ENCODE data around the gene SNRPA. TPM values are rescaled to one million over a fixed set of nuclear protein-coding genes. Genes with fewer than 3 reads are reported as not detected.

The SNRPA gene
- total and polyA plus RNA-seq, 8 donors = 4.9 to 258 (median 58.8) TPM

DNA sequence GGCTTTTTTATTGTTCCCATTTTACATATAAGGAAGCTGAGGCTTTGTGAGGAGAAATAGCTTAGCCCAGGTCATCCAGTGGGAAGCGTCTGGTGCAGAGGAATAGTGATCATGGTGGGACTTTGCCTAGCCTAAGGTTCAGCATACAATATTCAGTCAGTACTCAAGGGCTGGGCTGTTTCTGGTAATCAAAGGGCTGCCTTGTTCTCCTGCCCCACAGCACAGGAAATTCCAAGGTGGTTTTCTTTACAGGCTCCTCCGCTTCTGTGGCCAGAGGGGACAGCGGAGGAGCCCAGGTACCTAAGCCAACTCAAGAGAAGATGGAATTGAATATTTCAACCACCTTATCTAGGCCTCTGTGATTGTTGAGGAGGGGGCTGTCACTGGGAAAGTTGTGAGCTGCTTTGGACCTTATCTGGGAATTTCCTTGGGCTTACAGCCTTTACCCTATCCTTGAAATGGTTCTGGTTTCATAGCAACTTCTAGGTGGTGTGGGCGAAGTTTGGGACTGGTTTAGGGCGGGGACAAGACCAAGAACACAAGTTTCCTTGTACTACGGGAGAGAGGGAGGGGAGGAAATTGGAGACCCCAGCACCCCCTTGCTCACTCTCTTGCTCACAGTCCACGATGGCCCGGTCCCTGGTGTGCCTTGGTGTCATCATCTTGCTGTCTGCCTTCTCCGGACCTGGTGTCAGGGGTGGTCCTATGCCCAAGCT, 24.1 kb downstream of the SNRPA start, which contains the start of gene MIA:
MIA (plus strand) TSS at position 606 of the 716 bp plus-strand sequence; CDS start at position 628, 22 bp downstream.
- peaks cover 0 to 13% (median 5%) of the 10 kb centered on the region in 4 donors for H3K36me3 ChIP-seq
- H3K27me3 ChIP-seq = no peaks in the 10 kb centered on the region
- no peak for TF ChIP-seq POLR2A (IDR thresholded peaks at IDR 0.05)
- H3K4me3 ChIP-seq = no peak within 1 kb of the TSS
- H3K9me3 ChIP-seq = no peaks in the 10 kb centered on the region
- WGBS, 5 donors = 64 to 80% (median 71%) methylated on average over 9 of the region's 9 CpGs
- intact Hi-C loops (cut with DNase I; ENCODE audit: low total_unique reads) = no loop called here
- peaks cover 13 to 23% (median 19%) of the 10 kb centered on the region in 4 donors for H3K4me1 ChIP-seq
- H3K27ac ChIP-seq = peak within 1 kb of the TSS in 3 of 5 donors; percentile 96 to 99 (median 98)
- peak in 1 of 2 donors; percentile 43 for DNase-seq

DNA sequence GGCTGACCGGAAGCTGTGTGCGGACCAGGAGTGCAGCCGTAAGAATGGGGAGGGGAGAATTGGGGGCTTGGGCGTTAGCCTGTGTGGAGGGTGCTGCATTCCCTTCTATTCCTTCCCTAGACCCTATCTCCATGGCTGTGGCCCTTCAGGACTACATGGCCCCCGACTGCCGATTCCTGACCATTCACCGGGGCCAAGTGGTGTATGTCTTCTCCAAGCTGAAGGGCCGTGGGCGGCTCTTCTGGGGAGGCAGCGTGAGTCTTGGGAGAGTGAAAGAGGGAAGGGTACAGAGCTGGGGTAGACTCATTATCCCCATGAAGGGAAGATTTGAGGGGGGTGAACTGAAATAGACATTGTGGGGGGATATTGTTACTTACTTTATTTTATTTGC, 24.6 kb downstream of the SNRPA start:
- 91 to 93% (median 92%) methylated on average over 9 to 10 of the region's 10 CpGs for WGBS, 5 donors
- no peak overlapping the region for H3K4me3 ChIP-seq
- intact Hi-C loops (cut with DNase I; ENCODE audit: low total_unique reads) = no loop called here
- no peak for TF ChIP-seq POLR2AphosphoS5 (IDR thresholded peaks at IDR 0.05)
- no peak for TF ChIP-seq POLR2A (IDR thresholded peaks at IDR 0.05)
- no peak for TF ChIP-seq EP300 (IDR thresholded peaks at IDR 0.05)
- TF ChIP-seq, protein P1, sequence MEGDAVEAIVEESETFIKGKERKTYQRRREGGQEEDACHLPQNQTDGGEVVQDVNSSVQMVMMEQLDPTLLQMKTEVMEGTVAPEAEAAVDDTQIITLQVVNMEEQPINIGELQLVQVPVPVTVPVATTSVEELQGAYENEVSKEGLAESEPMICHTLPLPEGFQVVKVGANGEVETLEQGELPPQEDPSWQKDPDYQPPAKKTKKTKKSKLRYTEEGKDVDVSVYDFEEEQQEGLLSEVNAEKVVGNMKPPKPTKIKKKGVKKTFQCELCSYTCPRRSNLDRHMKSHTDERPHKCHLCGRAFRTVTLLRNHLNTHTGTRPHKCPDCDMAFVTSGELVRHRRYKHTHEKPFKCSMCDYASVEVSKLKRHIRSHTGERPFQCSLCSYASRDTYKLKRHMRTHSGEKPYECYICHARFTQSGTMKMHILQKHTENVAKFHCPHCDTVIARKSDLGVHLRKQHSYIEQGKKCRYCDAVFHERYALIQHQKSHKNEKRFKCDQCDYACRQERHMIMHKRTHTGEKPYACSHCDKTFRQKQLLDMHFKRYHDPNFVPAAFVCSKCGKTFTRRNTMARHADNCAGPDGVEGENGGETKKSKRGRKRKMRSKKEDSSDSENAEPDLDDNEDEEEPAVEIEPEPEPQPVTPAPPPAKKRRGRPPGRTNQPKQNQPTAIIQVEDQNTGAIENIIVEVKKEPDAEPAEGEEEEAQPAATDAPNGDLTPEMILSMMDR (IDR thresholded peaks at IDR 0.05) = no peak
- H3K27me3 ChIP-seq = no peaks in the 10 kb centered on the region
- no peak for DNase-seq
- peak overlapping the region in 1 of 5 donors; percentile 55 for H3K27ac ChIP-seq
- H3K36me3 ChIP-seq = peaks cover 0 to 9% (median 7%) of the 10 kb centered on the region in 4 donors
- no peaks in the 10 kb centered on the region for H3K9me3 ChIP-seq
- H3K4me1 ChIP-seq = peaks cover 13 to 23% (median 19%) of the 10 kb centered on the region in 4 donors

DNA sequence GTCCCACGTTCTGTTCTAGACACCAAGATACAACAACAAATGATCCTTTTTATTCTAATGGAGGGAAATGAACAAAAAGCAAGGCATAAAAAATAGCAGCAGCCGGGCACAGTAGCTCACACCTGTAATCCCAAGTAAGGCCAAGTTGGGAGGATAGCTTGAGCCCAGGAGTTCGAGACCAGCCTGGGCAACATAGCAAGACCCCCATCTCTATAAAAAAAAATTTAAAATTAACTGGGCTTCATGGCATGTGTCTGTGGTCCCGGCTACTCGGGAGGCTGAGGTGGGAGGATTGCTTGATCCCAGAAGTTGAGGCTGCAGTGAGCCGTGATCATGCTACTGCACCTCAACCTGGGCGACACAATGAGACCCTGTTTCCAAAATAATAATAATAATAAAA, 25.4 kb downstream of the SNRPA start:
- Histone ChIP-seq H3K27me3 (no peaks in the 10 kb centered on the region), H3K9me3 (no peaks in the 10 kb centered on the region), H3K4me3 (no peak overlapping the region), H3K27ac (peak overlapping the region in 4 of 5 donors; percentile 96 to 99 (median 98)), H3K36me3 (peaks cover 0 to 9% (median 4%) of the 10 kb centered on the region in 4 donors), H3K4me1 (peaks cover 13 to 23% (median 19%) of the 10 kb centered on the region in 4 donors)
- TF ChIP-seq POLR2A (IDR thresholded peaks at IDR 0.05) (no peak), EP300 (IDR thresholded peaks at IDR 0.05) (no peak), POLR2AphosphoS5 (IDR thresholded peaks at IDR 0.05) (no peak)
- TF ChIP-seq, protein P1 (IDR thresholded peaks at IDR 0.05) = no peak
- 75 to 82% (median 79%) methylated on average over 7 of the region's 7 CpGs for WGBS, 5 donors
- intact Hi-C loops (cut with DNase I; ENCODE audit: low total_unique reads) = no loop called here
- DNase-seq = no peak

DNA sequence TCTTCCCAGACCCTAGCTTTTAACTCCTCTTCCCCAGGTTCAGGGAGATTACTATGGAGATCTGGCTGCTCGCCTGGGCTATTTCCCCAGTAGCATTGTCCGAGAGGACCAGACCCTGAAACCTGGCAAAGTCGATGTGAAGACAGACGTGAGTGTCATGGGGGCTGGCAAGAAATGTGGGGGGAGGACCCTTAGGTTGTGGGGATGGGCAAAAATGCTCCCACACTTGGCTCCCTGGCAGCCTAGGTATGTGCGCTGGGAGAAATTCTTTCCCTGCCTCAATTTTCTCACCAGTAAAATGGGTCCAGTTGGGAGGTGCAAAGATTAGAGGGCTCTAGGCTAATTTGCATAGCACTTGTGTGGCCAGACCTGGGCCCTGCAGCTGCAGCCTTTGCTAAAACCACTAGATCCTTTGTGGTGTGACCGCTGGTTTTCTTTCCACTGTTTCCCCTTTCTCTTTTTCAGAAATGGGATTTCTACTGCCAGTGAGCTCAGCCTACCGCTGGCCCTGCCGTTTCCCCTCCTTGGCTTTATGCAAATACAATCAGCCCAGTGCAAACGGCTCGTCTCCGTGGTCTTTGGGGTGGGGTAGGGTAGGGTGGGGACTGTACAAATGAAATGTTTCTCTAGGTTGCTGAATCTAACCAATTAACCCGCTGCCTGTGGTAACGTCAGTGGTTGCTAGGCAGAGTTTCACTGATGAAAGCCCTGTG, 26.1 kb downstream of the SNRPA start:
- 8 to 12% (median 9%) methylated on average over 13 of the region's 13 CpGs for WGBS, 5 donors
- DNase-seq = peak; percentile 94 to 98
- Histone ChIP-seq H3K36me3 (peaks cover 0 to 10% (median 3%) of the 10 kb centered on the region in 4 donors), H3K4me1 (peaks cover 13 to 23% (median 19%) of the 10 kb centered on the region in 4 donors), H3K27ac (peak overlapping the region; percentile 96 to 99 (median 98)), H3K4me3 (peak overlapping the region; percentile 45 to 78 (median 64)), H3K9me3 (no peaks in the 10 kb centered on the region), H3K27me3 (no peaks in the 10 kb centered on the region)
- intact Hi-C loops (cut with DNase I; ENCODE audit: low total_unique reads) = no loop called here
- TF ChIP-seq POLR2A (IDR thresholded peaks at IDR 0.05) (no peak), POLR2AphosphoS5 (IDR thresholded peaks at IDR 0.05) (peak in 2 of 3 donors; percentile 58 to 80), EP300 (IDR thresholded peaks at IDR 0.05) (no peak)
- TF ChIP-seq, protein P1 (IDR thresholded peaks at IDR 0.05) = peak in 1 of 7 experiments; percentile 7
